Fibroblast of lung (primary cell): Measurements from ENCODE around the gene TACC2.

ENCODE experiments used
- EZH2 ChIP-seq: IDR thresholded peaks from 2 replicates; pipeline ENCODE4 v1.5.1; 2012; ENCODE audit warnings: low read length, control low read depth, mild to moderate bottlenecking; ENCODE audit errors: missing control alignments
- TF ChIP-seq, protein P1 (sequence below), 2 donors: IDR thresholded peaks in 1 of 2; conservative IDR thresholded peaks in 1 of 2; 1 replicate in 1 of 2; 2 replicates in 1 of 2; pipeline ENCODE4 v1.5.1; 2011 to 2012; ENCODE audit warnings: low read length in 2 of 2, control low read depth in 1 of 2, inconsistent platforms in 1 of 2, low read depth in 1 of 2, mild to moderate bottlenecking in 1 of 2

DNA sequence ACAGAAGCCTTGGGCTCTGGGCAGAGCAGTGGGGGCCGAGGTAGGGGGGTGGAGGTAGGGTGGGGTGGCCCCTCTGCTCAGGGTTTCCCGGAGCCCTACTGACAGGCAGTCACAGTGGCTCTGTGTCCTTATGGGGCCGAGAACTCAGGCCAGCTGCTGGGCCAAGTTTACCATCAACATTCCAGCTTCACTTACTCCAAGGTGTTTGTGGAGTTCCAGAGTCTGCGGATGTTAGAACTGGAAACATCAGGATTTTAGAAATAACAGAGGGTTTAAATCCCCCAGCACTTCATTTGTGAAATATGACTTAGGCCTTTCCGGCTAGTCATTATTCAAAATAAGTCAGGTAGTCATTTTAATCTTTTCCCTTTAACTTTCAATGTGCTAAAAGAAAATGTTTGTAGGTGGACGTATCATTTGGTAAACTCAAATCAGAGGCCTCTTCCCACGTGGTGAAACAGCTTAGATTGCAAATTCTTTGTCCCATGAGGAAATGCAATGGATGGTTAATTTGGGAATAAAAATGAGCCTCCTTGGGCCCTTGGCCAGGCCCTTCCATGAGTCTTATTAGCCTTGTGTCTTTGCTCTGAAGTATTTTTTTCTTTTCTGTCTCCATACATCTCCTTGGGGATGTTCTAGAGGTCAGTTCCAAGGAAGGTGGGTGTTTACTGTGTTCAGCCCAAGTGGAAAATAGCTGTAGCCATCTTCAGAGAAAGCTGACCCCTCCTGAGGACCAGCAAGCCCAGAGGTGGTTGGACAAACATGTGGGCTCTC is 182.5 kb downstream of the TACC2 start:
- TF ChIP-seq, protein P1, sequence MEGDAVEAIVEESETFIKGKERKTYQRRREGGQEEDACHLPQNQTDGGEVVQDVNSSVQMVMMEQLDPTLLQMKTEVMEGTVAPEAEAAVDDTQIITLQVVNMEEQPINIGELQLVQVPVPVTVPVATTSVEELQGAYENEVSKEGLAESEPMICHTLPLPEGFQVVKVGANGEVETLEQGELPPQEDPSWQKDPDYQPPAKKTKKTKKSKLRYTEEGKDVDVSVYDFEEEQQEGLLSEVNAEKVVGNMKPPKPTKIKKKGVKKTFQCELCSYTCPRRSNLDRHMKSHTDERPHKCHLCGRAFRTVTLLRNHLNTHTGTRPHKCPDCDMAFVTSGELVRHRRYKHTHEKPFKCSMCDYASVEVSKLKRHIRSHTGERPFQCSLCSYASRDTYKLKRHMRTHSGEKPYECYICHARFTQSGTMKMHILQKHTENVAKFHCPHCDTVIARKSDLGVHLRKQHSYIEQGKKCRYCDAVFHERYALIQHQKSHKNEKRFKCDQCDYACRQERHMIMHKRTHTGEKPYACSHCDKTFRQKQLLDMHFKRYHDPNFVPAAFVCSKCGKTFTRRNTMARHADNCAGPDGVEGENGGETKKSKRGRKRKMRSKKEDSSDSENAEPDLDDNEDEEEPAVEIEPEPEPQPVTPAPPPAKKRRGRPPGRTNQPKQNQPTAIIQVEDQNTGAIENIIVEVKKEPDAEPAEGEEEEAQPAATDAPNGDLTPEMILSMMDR (conservative IDR thresholded peaks at IDR 0.05 in 1 of 2, IDR thresholded peaks at IDR 0.05 in 1 of 2; ENCODE audit: low read depth in 1 of 2, low read length in 2 of 2) = no peak
- no peak for TF ChIP-seq EZH2
